ENCODE results near the gene CIAPIN1. TPM values are rescaled to one million over a fixed set of nuclear protein-coding genes. Genes with fewer than 3 reads are reported as not detected.

The CIAPIN1 gene
- total RNA-seq, 1 donor from 2014 or later, result 69.1 TPM

- TF ChIP-seq CTCF (conservative IDR thresholded peaks at IDR 0.05; ENCODE audit: low read depth, low read length), result no peak
- DNase-seq (ENCODE audit: low read depth), result no peak
- H3K4me3 ChIP-seq (ENCODE audit: low read depth, low read length), result no peak overlapping the region
These were observed 65.2 kb downstream of the CIAPIN1 start for GRCh38 chr16:57381791-57382534.

GRCh38 chr16:57380671-57381462 lies 66.3 kb downstream of the CIAPIN1 start:
- no peak overlapping the region for H3K4me3 ChIP-seq (ENCODE audit: low read depth, low read length)
- TF ChIP-seq CTCF (conservative IDR thresholded peaks at IDR 0.05; ENCODE audit: low read depth, low read length), result no peak
- DNase-seq (ENCODE audit: low read depth), result no peak

GRCh38 chr16:57379579-57379978 lies 67.6 kb downstream of the CIAPIN1 start:
- TF ChIP-seq CTCF (conservative IDR thresholded peaks at IDR 0.05; ENCODE audit: low read depth, low read length), result no peak
- DNase-seq (ENCODE audit: low read depth), result no peak
- H3K4me3 ChIP-seq (ENCODE audit: low read depth, low read length), result no peak overlapping the region

Other genes with a start within 250 kb of the CIAPIN1 start
- gene ARL2BP, start 202.1 kb downstream of the CIAPIN1 start, total RNA-seq, result 44.6 and 55.7 TPM in 2 replicates
- gene PLLP, start 162.7 kb downstream of the CIAPIN1 start, total RNA-seq, result 2.5 and 6.1 TPM in 2 replicates
- gene CCL22, start 88.6 kb downstream of the CIAPIN1 start, total RNA-seq, result not detected in 2 replicates
- 6.4 and 13.5 TPM in 2 replicates for gene CX3CL1, start 74.9 kb downstream of the CIAPIN1 start, total RNA-seq
- gene CCL17, start 42.6 kb downstream of the CIAPIN1 start, total RNA-seq, result not detected in 2 replicates
- 40.0 and 45.4 TPM in 2 replicates for gene COQ9, start 94 bp upstream of the CIAPIN1 start, total RNA-seq
- 64.5 and 140 TPM in 2 replicates for gene POLR2C, start 15.3 kb upstream of the CIAPIN1 start, total RNA-seq
- gene DOK4, start 39.1 kb upstream of the CIAPIN1 start, total RNA-seq, result 35.3 and 39.5 TPM in 2 replicates
- gene CCDC102A, start 89.2 kb upstream of the CIAPIN1 start, total RNA-seq, result 14.0 and 22.7 TPM in 2 replicates
- 0.29 and 0.58 TPM in 2 replicates for gene ADGRG5, start 95.3 kb upstream of the CIAPIN1 start, total RNA-seq
- gene ADGRG1, start 181.2 kb upstream of the CIAPIN1 start, total RNA-seq, result 33.9 and 101 TPM in 2 replicates
- gene ADGRG3, start 220.9 kb upstream of the CIAPIN1 start, total RNA-seq, result 0.06 TPM in 1 of 2 replicates, not detected in the other
- not detected in 2 replicates for gene DRC7, start 247.4 kb upstream of the CIAPIN1 start, total RNA-seq